Activated CD4-positive, alpha-beta T cell treated with anti-CD3 and anti-CD28 coated beads, Interleukin-2, Interleukin-6, amounts not matched to agents 100 ng/mL and 50 ng/mL, durations not matched to agents 16 hours and 8 hours (primary cell): Measurements from ENCODE around the gene ADAMTS3.

Experiments
- DNase-seq: peaks from one replicate; pipeline ENCODE4 v3.0.0-alpha.2; 2020

Gene ADAMTS3

DNA sequence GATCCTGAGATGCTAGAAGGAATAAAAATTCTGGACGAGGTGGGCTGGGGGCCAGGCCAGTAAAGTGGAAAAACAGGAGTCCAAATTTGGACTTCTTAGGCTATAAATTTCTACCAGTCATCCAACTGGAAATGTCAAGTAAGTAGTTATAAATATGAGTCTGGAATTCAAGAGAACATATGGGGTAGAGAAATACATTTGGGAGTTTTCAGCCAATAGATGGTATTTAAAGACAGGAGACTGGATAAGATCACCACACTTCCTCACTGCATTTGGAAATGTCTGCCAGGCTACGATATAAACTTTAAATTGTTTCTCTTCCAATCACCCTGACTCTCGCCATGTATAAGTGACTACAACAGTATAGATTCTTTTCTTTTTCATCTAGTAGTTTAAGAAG, 294.8 kb downstream of the ADAMTS3 start:
- no peak for DNase-seq

DNA sequence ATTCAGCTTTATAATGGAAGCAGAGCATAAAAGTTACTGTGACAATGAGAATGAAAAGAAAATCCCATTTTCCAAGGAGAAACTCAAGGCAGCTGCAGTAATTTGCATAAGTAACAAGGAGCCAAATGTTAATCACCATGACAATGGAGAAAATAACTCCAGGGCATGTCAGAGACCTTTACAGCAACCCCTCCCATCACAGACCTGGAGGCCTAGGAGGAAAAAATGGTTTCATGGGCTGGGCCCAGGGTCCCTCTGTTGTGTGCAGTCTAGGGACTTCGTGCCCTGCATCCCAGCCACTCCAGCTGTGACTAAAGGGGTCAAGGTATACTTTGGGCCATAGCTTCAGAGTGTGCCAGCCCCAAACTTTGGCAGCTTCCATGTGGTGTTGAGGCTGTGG, 313.8 kb downstream of the ADAMTS3 start:
- DNase-seq, result no peak

- DNase-seq, result no peak
These were observed 325.4 kb downstream of the ADAMTS3 start for GRCh38 chr4:72243641-72244040.

DNA sequence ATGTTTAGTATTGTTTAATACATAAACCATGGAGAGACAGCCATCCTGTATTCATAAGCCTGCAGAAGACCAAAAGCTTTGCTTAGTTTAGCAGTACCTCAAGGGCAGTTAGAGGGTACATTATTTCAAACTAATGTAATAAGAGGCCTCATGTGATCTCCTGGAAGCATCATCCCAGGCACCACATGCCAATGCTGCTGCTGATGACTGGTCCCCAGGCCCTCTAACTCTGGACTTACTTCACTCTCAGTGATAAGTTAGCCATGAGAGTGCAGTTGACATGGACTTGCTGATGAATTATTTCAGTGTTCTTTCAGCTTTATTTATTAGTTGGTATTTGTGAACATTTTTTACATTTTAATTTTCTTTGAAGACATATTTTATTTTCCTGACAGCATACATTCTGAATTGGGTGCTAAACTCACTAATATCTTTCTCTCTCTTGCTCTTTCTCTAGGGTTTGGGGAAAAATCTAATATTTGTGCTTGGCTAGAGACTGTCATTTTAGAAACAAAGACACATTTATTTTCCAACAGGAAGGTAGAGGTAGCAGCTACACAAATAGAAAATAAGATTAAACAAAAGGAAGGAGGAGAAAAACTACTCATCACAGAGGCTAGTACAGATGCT, 329.4 kb downstream of the ADAMTS3 start:
- DNase-seq, result no peak
